H1 (cell line): ENCODE measurements around the gene ADGRG1.

Source experiments
- CBX5 ChIP-seq: fragments of 300-800, 300-1000 bp; sonication (generic); IDR thresholded peaks from 2 replicates; pipeline ENCODE4 v1.7.1; 2016; ENCODE audit warnings: antibody characterized with exemption, low read length, low read depth
- CEBPB ChIP-seq: IDR thresholded peaks from 2 replicates; pipeline ENCODE4 v1.6.1; 2012; ENCODE audit warnings: low read depth, low read length
- CHD2 ChIP-seq: IDR thresholded peaks from 2 replicates; pipeline ENCODE4 v1.6.1; 2012; ENCODE audit warnings: low read length, improper control_type of control experiment
- EGR1 ChIP-seq: IDR thresholded peaks from 2 replicates; pipeline ENCODE4 v1.6.1; 2011; ENCODE audit warnings: low read depth, low read length, borderline replicate concordance
- EP300 ChIP-seq, 2 experiments: IDR thresholded peaks; 1 replicate in 1 of 2; 2 replicates in 1 of 2; pipeline ENCODE4 v1.6.1; 2011 to 2012; ENCODE audit warnings: low read depth in 2 of 2, low read length in 2 of 2, mild to moderate bottlenecking in 2 of 2, borderline replicate concordance in 1 of 2, inconsistent platforms in 1 of 2, moderate library complexity in 1 of 2
- HDAC2 ChIP-seq, 2 experiments: fragments of 300-600 bp in 1 of 2; sonication (generic) in 1 of 2; IDR thresholded peaks; 2 replicates each; pipeline ENCODE4 v1.6.1; 2011 to 2012; ENCODE audit warnings: low read depth in 2 of 2, low read length in 2 of 2, mild to moderate bottlenecking in 2 of 2, moderate library complexity in 2 of 2, borderline replicate concordance in 1 of 2, inconsistent platforms in 1 of 2
- JUND ChIP-seq: IDR thresholded peaks from 2 replicates; pipeline ENCODE4 v1.6.1; 2011; ENCODE audit warnings: mild to moderate bottlenecking, improper control_type of control experiment, low read length
- KDM1A ChIP-seq: fragments of 200-600, 300-600 bp; sonication (generic); IDR thresholded peaks from 2 replicates; pipeline ENCODE4 v1.7.1; 2016; ENCODE audit warnings: mild to moderate bottlenecking, low read length, borderline replicate concordance
- NANOG ChIP-seq: IDR thresholded peaks from 2 replicates; pipeline ENCODE4 v1.6.1; 2011; ENCODE audit warnings: low read length, low read depth, mild to moderate bottlenecking, inconsistent platforms; ENCODE audit not compliant: insufficient read depth, poor library complexity, severe bottlenecking
- POLR2A ChIP-seq, 2 experiments: IDR thresholded peaks; 1 replicate in 1 of 2; 2 replicates in 1 of 2; pipeline ENCODE4 v1.6.1; 2011; ENCODE audit warnings: low read depth in 2 of 2, low read length in 2 of 2, mild to moderate bottlenecking in 2 of 2; ENCODE audit errors: control extremely low read depth in 1 of 2
- TAF1 ChIP-seq: IDR thresholded peaks from 2 replicates; pipeline ENCODE4 v1.6.1; 2011; ENCODE audit warnings: mild to moderate bottlenecking, low read depth, low read length
- TCF12 ChIP-seq: IDR thresholded peaks from 2 replicates; pipeline ENCODE4 v1.6.1; 2011; ENCODE audit warnings: low read depth, mild to moderate bottlenecking, low read length
- YY1 ChIP-seq: IDR thresholded peaks from 2 replicates; pipeline ENCODE4 v1.6.1; 2011; ENCODE audit warnings: low read depth, mild to moderate bottlenecking, low read length
- TF ChIP-seq, protein P1 (sequence below), 3 experiments: IDR thresholded peaks; 1 replicate in 2 of 3; 2 replicates in 1 of 3; pipeline versions ENCODE4 v1.5.1 to v1.6.1; 2011; ENCODE audit warnings: low read length in 3 of 3, mild to moderate bottlenecking in 3 of 3, inconsistent platforms in 2 of 3, low read depth in 1 of 3, moderate library complexity in 1 of 3; ENCODE audit not compliant: insufficient read depth in 1 of 3; ENCODE audit errors: control extremely low read depth in 1 of 3

DNA sequence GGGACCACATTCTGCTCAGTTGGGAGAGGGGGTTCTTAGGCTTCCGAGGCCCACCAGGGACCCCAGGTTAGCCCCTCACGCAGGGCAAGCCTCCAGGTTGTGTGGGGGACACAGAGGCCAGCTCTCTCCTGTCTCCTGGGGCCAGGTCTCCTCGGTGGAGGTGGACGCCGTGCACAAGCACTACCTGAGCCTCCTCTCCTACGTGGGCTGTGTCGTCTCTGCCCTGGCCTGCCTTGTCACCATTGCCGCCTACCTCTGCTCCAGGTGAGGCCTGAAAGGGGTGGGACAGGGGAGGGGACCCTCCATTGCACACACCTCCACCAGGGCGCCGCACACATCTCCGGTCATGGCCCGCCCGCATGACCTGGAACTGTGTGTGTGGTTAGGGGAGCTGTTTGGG is 28.8 kb downstream of the ADGRG1 start:
- TF ChIP-seq, protein P1, sequence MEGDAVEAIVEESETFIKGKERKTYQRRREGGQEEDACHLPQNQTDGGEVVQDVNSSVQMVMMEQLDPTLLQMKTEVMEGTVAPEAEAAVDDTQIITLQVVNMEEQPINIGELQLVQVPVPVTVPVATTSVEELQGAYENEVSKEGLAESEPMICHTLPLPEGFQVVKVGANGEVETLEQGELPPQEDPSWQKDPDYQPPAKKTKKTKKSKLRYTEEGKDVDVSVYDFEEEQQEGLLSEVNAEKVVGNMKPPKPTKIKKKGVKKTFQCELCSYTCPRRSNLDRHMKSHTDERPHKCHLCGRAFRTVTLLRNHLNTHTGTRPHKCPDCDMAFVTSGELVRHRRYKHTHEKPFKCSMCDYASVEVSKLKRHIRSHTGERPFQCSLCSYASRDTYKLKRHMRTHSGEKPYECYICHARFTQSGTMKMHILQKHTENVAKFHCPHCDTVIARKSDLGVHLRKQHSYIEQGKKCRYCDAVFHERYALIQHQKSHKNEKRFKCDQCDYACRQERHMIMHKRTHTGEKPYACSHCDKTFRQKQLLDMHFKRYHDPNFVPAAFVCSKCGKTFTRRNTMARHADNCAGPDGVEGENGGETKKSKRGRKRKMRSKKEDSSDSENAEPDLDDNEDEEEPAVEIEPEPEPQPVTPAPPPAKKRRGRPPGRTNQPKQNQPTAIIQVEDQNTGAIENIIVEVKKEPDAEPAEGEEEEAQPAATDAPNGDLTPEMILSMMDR (IDR thresholded peaks at IDR 0.05; ENCODE audit: control extremely low read depth in 1 of 3, insufficient read depth in 1 of 3, low read depth in 1 of 3, low read length in 3 of 3) = no peak
- TF ChIP-seq EP300 (IDR thresholded peaks at IDR 0.05; ENCODE audit: borderline replicate concordance in 1 of 2, low read depth in 2 of 2, low read length in 2 of 2) = no peak
- TF ChIP-seq POLR2A (IDR thresholded peaks at IDR 0.05; ENCODE audit: control extremely low read depth in 1 of 2, low read depth in 2 of 2, low read length in 2 of 2) = no peak
- no peak for TF ChIP-seq KDM1A
- no peak for TF ChIP-seq NANOG
- TF ChIP-seq CHD2 = no peak
- TF ChIP-seq CEBPB = no peak
- TF ChIP-seq CBX5 = no peak
- no peak for TF ChIP-seq HDAC2 (IDR thresholded peaks at IDR 0.05; ENCODE audit: borderline replicate concordance in 1 of 2, low read depth in 2 of 2, low read length in 2 of 2)
- no peak for TF ChIP-seq TCF12
- no peak for TF ChIP-seq TAF1
- TF ChIP-seq EGR1 = no peak
- no peak for TF ChIP-seq JUND
- no peak for TF ChIP-seq YY1
